Measurements from ENCODE around the gene RAD54L. TPM values are rescaled to one million over a fixed set of nuclear protein-coding genes. Genes with fewer than 3 reads are reported as not detected.

Gene RAD54L
- total RNA-seq: 10 to 100 TPM; 83.9 to 88.0 TPM

DNA sequence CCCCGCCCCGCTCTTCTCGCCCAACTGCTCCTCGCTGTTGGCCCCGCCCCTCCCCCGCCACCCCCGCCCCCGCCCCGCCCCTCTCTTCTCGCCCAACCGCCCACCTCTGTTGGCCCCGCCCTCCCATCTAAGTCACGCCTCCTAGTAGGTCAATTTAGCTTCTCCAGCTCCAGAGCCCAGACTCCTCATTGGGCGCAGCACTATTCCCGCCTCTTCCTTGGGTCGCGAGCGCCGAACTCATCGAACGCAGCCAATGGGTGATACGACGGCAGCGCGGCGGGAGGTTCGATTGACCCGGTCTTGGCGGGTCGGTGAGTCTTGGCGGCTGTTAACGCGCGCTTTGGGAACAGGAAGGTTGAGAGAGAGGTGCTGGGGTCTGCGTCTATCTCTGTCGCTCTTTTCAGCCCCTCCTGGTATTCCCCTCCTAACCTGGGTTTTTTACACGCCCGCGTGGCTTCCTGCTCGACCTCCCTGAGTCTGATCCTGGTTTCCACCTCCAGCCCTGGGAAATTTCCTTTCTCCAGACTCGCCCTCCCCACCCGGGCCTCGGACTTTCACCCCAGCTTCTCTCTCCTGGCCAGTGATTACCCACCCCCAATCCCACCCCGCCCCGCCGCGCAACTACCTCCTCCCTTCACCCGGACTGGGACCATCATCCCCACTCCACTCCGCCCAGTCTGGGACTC, at the start of gene RAD54L:
TSS of gene RAD54L (plus strand) at position 328 of the 686 bp plus-strand sequence. CDS start 643 bp downstream, outside the sequence.
- H3K4me1 Mint-ChIP-seq (ENCODE audit: low read depth): peaks cover 23% of the 10 kb centered on the region
- peak within 1 kb of the TSS; percentile 92 for H3K27ac Mint-ChIP-seq
- intact Hi-C loops (cut with micrococcal nuclease): loop anchor here (1.0 to 10.0 kb wide), 9 partner anchors 40 to 909 kb away; partner anchors contain the start of genes GPBP1L1, IPP, NASP and NSUN4
- H3K27me3 Mint-ChIP-seq (ENCODE audit: low read depth): no peaks in the 10 kb centered on the region
- H3K9me3 Mint-ChIP-seq: no peaks in the 10 kb centered on the region
- CTCF ChIA-PET: interaction anchor here (0.6 to 1.8 kb wide), 6 partner anchors 24 to 1211 kb away, joined by 3 to 12 read pairs (median 3); partner anchors contain the start of genes LRRC41 and UQCRH
- DNase-seq: peak; percentile 99
- peaks cover 40% of the 10 kb centered on the region for H3K36me3 Mint-ChIP-seq (ENCODE audit: low read depth)
- H3K4me3 Mint-ChIP-seq: peak within 1 kb of the TSS; percentile 99

DNA sequence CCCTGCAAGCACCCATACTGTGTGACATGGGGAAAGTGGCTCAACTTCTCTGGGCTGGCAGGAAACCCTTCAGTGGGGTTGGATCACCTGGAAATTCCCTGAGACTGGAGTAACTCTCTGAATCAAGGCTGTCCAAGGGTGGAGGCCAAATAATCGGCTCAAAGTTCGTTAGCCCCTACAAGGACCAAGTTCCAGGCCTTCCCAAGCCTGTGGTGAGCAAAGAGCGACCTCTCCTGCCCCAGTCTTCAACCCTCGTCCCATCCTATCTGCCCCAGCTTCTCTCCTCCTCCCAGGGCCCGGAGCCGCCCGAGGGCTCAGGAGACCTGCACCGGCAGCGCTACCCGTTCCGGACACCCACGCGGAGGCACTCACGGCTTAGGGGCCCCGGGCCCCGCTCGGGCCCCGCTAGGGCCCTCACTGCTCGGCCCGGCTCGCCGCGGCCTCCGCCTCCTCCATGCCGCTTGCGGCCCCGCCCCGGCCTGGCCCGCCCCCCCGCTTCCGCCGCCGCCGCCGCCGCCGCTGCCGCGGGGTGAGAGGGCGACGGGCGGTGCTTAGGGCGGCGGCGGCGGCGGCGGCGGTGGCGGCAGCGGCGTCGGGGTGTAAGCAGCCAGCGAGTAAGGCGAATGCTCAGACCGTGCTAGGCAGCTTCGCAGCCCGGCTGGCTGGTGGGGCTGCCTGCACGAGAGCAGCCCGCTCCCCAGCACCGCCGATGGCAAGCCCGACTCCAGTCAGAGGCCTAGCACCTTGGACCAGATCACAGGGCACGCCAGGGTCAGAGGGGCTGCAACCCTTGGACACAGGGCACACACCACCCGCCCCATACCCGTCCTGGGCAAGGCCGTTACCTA, 49.4 kb upstream of the RAD54L start, which contains the start of gene POMGNT1:
TSS of gene POMGNT1 (minus strand) at position 471 of the 848 bp plus-strand sequence. CDS start 613 bp downstream, outside the sequence.
- Mint-ChIP-seq H3K36me3 (ENCODE audit: low read depth) (peaks cover 3% of the 10 kb centered on the region), H3K9me3 (no peaks in the 10 kb centered on the region), H3K27me3 (ENCODE audit: low read depth) (no peaks in the 10 kb centered on the region), H3K4me3 (peak within 1 kb of the TSS; percentile 81), H3K27ac (peak within 1 kb of the TSS; percentile 70), H3K4me1 (ENCODE audit: low read depth) (peaks cover 29% of the 10 kb centered on the region)
- intact Hi-C loops (cut with micrococcal nuclease): loop anchor here (1.0 to 5.0 kb wide), 4 partner anchors 13 to 511 kb away; partner anchors contain the start of genes GPBP1L1, NSUN4, RAD54L and TMEM69
- CTCF ChIA-PET: interaction anchor here (0.7 to 2.4 kb wide), 4 partner anchors 16 to 66 kb away, joined by 3 to 7 read pairs (median 3); partner anchors contain the start of gene PIK3R3
- peak; percentile 73 for DNase-seq

DNA sequence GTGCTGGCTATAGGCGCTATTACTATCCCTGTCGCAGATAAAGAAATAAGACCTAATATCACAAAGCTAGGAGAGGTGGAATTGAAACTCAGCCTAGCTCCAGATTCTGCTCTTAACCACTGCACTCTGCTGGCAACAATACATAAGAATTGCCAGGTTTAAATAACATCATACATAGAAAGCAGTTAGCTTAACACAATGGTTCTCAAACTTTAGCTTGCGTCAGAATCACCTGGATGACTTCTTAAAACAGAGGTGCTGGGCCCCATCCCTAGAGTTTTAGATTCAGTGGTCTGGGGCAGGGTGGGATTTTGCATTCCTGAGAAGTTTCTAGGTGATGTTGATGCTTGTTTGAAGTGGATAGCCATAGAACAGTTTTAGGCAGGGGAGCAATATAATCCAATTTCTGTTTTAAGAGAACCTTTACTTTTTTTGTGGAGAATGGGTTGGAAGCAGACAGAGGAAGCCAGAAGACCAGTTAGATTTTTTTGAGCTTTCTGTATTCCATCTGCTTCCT, 48.3 kb upstream of the RAD54L start:
- Mint-ChIP-seq H3K9me3 (no peaks in the 10 kb centered on the region), H3K27me3 (ENCODE audit: low read depth) (no peaks in the 10 kb centered on the region), H3K27ac (no peak overlapping the region), H3K4me3 (peak overlapping the region; percentile 81), H3K4me1 (ENCODE audit: low read depth) (peaks cover 30% of the 10 kb centered on the region), H3K36me3 (ENCODE audit: low read depth) (peaks cover 2% of the 10 kb centered on the region)
- CTCF ChIA-PET: interaction anchor here (0.7 to 2.4 kb wide), 6 partner anchors 17 to 163 kb away, joined by 3 to 7 read pairs (median 4); no protein-coding TSS in a partner anchor
- DNase-seq: no peak
- intact Hi-C loops (cut with micrococcal nuclease): loop anchor here (1.0 to 5.0 kb wide), 3 partner anchors 24 to 512 kb away; partner anchors contain the start of genes GPBP1L1, RAD54L and TMEM69

DNA sequence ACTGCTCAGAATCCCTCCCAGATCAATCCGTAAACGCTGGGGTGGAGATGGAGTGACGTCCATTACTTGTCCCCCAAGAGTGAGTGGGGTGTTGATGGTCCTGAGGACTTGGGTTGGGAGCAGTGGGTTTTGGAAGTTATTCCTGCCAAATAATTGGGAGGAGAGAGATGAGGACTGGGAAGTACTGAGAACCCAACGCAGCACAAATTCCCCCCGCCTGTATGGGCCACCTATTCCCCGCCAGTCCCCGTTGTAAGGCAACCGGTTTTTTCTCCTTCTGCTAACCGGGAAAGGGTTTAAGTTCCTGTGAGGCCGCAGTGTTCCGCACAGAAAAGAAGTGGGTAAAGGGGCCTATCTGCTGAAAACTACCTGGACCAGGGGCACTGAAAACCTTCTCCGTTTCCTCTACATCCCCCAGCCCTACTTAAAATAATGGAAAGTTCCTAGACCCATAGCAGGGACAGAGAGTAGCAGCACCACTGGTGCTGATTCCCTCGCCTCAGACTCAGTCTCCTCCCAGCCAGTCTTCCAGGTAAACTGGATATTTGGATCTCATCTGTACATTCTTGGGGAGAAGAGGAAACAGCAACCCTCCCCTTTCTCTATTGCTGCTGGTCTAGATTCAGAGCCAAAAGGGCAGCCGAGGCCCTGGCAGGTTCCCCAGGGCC, 43.7 kb upstream of the RAD54L start:
- CTCF ChIA-PET: interaction anchor here (1.3 to 1.4 kb wide), 2 partner anchors 20 to 44 kb away, joined by 3 to 5 read pairs; no protein-coding TSS in a partner anchor
- intact Hi-C loops (cut with micrococcal nuclease): no loop called here
- Mint-ChIP-seq H3K9me3 (no peaks in the 10 kb centered on the region), H3K27me3 (ENCODE audit: low read depth) (no peaks in the 10 kb centered on the region), H3K4me3 (peak overlapping the region; percentile 80), H3K4me1 (ENCODE audit: low read depth) (peaks cover 10% of the 10 kb centered on the region), H3K36me3 (ENCODE audit: low read depth) (no peaks in the 10 kb centered on the region), H3K27ac (no peak overlapping the region)
- DNase-seq: no peak

DNA sequence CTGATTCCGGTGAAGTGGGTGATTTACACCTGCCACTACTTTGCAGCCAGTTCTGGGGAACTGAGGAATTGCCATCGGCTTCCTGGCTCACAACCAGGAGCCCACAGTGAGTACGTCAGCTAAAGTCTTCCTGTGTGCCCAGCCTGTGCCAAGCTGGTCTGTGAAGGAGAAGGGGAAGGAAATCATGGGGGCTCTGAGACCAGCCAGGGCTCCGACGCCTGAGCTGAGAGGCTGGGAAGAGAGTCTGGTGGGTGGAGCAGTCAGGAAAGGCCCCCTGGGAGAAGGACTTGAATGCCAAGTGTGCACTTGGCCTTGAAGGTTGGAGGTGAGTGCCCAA, 43.2 kb upstream of the RAD54L start:
- Mint-ChIP-seq H3K4me1 (ENCODE audit: low read depth) (peaks cover 7% of the 10 kb centered on the region), H3K9me3 (no peaks in the 10 kb centered on the region), H3K27me3 (ENCODE audit: low read depth) (no peaks in the 10 kb centered on the region), H3K27ac (no peak overlapping the region), H3K4me3 (peak overlapping the region; percentile 2), H3K36me3 (ENCODE audit: low read depth) (no peaks in the 10 kb centered on the region)
- no peak for DNase-seq
- CTCF ChIA-PET: interaction anchor here (1.3 to 1.4 kb wide), 2 partner anchors 19 to 44 kb away, joined by 3 to 5 read pairs; no protein-coding TSS in a partner anchor
- intact Hi-C loops (cut with micrococcal nuclease): no loop called here

DNA sequence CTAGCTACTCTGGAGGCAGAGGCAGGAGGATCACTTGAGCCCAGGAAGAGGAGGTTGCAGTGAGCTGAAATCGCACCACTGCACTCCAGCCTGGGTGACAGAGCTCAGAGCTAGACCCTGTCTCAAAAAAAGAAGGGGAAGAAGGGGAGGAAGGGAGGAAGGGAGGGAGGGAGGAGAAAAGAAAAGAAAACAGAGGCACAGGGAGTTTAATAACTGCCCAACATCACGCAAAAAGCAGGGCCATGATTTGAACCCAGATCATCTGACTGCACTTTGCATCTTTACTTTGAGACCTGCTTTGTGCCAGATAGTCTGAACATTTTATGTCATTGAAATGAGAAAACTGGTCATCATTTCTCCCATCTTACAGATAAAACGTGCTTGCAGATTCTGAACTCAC, 42.4 kb upstream of the RAD54L start:
- Mint-ChIP-seq H3K27me3 (ENCODE audit: low read depth) (no peaks in the 10 kb centered on the region), H3K36me3 (ENCODE audit: low read depth) (no peaks in the 10 kb centered on the region), H3K9me3 (no peaks in the 10 kb centered on the region), H3K4me1 (ENCODE audit: low read depth) (peaks cover 7% of the 10 kb centered on the region), H3K4me3 (no peak overlapping the region), H3K27ac (no peak overlapping the region)
- intact Hi-C loops (cut with micrococcal nuclease): no loop called here
- CTCF ChIA-PET: interaction anchor here (1.3 to 1.4 kb wide), 2 partner anchors 18 to 43 kb away, joined by 3 to 5 read pairs; no protein-coding TSS in a partner anchor
- DNase-seq: no peak

DNA sequence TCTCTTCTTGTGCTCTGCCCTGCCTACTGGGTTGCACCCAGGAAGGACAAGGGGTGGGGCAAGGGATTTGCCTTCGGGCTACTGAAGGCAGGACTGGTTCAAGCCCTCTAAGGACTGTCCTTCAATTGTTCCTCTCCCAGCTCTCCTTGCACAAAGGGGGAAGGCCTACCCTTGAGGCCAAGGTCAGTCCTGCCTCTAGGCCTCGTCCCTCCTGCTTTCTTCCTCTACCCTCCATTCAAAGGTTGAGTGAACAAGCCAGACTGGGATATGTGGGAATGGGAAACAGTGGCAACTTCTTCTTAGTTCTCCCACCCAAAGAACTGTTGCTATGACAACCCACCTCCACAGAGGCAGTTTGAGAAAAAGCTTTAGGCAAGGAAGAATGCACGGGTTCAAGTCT, 41.8 kb upstream of the RAD54L start:
- Mint-ChIP-seq H3K4me1 (ENCODE audit: low read depth) (peaks cover 7% of the 10 kb centered on the region), H3K27ac (no peak overlapping the region), H3K4me3 (no peak overlapping the region), H3K9me3 (no peaks in the 10 kb centered on the region), H3K27me3 (ENCODE audit: low read depth) (no peaks in the 10 kb centered on the region), H3K36me3 (ENCODE audit: low read depth) (no peaks in the 10 kb centered on the region)
- CTCF ChIA-PET: no interaction called here
- no peak for DNase-seq
- intact Hi-C loops (cut with micrococcal nuclease): no loop called here

DNA sequence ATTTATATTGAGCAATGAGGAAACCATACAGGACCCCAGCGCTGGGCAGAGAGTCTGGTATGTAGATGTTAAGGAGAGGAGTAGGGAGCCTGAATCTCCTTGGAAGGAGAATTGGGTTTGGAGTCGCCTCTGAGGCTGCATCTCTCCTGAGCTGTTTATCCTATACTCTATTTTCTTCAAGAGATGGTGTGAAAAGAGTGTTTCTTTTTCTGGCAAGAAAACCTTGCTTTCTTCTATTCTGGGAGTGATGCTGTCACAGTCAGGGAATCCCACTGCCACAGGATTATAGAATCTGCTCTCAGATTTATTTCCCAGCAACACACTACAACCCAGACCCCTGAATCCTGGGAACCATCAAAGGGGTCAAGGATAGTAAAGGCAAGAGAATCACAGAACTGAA, 41.2 kb upstream of the RAD54L start:
- CTCF ChIA-PET: interaction anchor here (1.1 to 1.5 kb wide), 2 partner anchors 17 to 40 kb away, joined by 3 to 8 read pairs; no protein-coding TSS in a partner anchor
- Mint-ChIP-seq H3K4me1 (ENCODE audit: low read depth) (peaks cover 7% of the 10 kb centered on the region), H3K27me3 (ENCODE audit: low read depth) (no peaks in the 10 kb centered on the region), H3K9me3 (no peaks in the 10 kb centered on the region), H3K4me3 (no peak overlapping the region), H3K36me3 (ENCODE audit: low read depth) (no peaks in the 10 kb centered on the region), H3K27ac (no peak overlapping the region)
- intact Hi-C loops (cut with micrococcal nuclease): no loop called here
- DNase-seq: no peak

DNA sequence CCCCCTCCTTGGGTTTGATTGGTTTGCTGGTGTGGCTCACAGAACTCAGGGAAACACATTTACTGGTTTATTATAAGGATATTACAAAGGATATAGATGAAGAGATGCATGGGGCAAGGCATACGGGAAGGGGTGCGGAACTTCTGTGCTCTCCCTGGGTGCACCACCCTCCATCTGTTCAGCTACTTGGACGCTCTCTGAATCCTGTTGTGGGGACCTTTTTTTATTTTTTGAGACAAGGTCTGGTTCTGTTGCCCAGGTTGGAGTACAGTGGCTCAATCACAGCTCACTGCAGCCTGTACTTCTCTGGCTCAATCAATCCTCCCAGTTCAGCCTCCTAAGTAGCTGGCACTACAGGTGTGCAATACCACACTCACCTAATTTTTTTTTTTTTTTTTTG, 37.0 kb upstream of the RAD54L start:
- Mint-ChIP-seq H3K27me3 (ENCODE audit: low read depth) (no peaks in the 10 kb centered on the region), H3K36me3 (ENCODE audit: low read depth) (no peaks in the 10 kb centered on the region), H3K27ac (no peak overlapping the region), H3K4me3 (no peak overlapping the region), H3K9me3 (no peaks in the 10 kb centered on the region), H3K4me1 (ENCODE audit: low read depth) (no peaks in the 10 kb centered on the region)
- no peak for DNase-seq
- intact Hi-C loops (cut with micrococcal nuclease): no loop called here
- CTCF ChIA-PET: interaction anchor here (0.8 kb wide), 1 partner anchor 433 kb away, joined by 3 read pairs; no protein-coding TSS in a partner anchor

DNA sequence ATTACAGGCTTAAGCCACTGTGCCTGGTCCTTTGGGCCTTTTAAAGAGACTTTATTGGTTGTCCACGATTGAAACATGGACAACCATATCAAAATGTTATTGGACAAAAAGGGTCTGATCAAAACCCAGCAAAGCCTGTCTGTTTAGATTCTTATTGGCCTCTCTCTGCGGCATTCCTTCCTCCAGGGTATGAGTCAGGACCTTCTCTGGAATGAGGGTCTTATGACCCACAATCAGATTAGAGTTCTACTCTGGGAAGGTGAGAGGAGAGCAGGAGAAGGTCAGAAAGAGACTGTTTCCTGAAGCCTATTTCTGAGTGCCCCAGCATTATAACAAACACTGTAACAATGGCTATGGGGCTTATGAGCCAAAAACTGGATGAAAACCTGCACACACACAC, 36.5 kb upstream of the RAD54L start:
- Mint-ChIP-seq H3K9me3 (no peaks in the 10 kb centered on the region), H3K27ac (no peak overlapping the region), H3K36me3 (ENCODE audit: low read depth) (no peaks in the 10 kb centered on the region), H3K4me1 (ENCODE audit: low read depth) (no peaks in the 10 kb centered on the region), H3K27me3 (ENCODE audit: low read depth) (no peaks in the 10 kb centered on the region), H3K4me3 (no peak overlapping the region)
- DNase-seq: no peak
- intact Hi-C loops (cut with micrococcal nuclease): no loop called here
- CTCF ChIA-PET: interaction anchor here (1.7 kb wide), 1 partner anchor 13 kb away, joined by 5 read pairs; no protein-coding TSS in a partner anchor

DNA sequence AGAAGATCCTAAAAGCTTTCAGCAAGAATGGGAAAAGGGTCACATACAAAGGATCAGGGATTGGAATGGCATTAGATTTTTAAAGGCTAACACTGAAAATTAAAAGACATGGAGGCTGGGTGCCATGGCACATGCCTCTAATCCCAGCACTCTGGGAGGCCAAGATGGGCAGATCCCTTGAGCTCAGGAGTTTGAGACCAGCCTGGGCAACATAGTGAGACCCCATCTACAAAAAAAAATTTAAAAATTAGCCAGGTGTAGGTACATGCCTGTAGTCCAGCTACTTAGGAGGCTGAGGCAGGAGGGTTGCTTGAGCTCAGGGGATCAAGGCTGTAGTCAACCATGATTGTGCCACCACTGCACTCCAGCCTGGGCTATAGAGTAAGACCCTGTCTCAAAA, 32.1 kb upstream of the RAD54L start:
- Mint-ChIP-seq H3K9me3 (no peaks in the 10 kb centered on the region), H3K27ac (no peak overlapping the region), H3K36me3 (ENCODE audit: low read depth) (no peaks in the 10 kb centered on the region), H3K4me3 (no peak overlapping the region), H3K4me1 (ENCODE audit: low read depth) (no peaks in the 10 kb centered on the region), H3K27me3 (ENCODE audit: low read depth) (no peaks in the 10 kb centered on the region)
- DNase-seq: no peak
- intact Hi-C loops (cut with micrococcal nuclease): no loop called here
- CTCF ChIA-PET: interaction anchor here (0.6 to 1.0 kb wide), 2 partner anchors 8 to 29 kb away, joined by 3 to 4 read pairs; no protein-coding TSS in a partner anchor

All from activated naive CD4-positive, alpha-beta T cell treated with anti-CD3 and anti-CD28 coated beads for 36 hours (primary cell).